COLO668 (cell line): ENCODE measurements around the gene SLC25A51.

Source experiments
- DNase-seq: peaks from one replicate; lab custom pipeline; 2025; ENCODE audit not compliant: unreplicated experiment; lab: John Stamatoyannopoulos, UW

The SLC25A51 gene

GRCh38 chr9:37852222-37852621, 51.7 kb downstream of the SLC25A51 start:
- no peak for DNase-seq

- no peak for DNase-seq
Observed at GRCh38 chr9:37840560-37841194, 63.2 kb downstream of the SLC25A51 start.

GRCh38 chr9:37839496-37840461, 64.1 kb downstream of the SLC25A51 start:
- DNase-seq, result no peak
